ENCODE data around the gene SETD1B.
A peak's percentile ranks its signal among the peaks of the same experiment; 100 is the strongest.

Gene SETD1B

DNA sequence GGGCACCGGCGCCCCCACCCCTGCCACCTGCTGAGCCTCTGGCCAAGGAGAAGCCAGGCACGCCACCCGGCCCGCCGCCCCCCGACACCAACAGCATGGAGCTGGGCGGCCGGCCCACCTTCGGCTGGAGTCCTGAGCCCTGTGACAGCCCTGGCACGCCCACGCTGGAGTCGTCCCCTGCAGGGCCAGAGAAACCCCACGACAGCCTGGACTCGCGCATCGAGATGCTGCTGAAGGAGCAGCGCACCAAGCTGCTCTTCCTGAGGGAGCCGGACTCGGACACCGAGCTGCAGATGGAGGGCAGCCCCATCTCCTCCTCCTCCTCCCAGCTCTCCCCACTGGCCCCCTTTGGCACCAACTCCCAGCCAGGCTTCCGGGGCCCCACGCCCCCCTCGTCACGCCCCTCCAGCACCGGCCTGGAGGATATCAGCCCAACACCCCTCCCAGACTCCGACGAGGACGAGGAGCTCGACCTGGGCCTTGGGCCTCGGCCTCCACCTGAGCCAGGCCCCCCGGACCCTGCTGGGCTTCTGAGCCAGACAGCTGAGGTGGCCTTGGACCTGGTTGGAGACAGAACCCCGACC is 6.5 kb downstream of the SETD1B start:
- DNase-seq = no peak

DNA sequence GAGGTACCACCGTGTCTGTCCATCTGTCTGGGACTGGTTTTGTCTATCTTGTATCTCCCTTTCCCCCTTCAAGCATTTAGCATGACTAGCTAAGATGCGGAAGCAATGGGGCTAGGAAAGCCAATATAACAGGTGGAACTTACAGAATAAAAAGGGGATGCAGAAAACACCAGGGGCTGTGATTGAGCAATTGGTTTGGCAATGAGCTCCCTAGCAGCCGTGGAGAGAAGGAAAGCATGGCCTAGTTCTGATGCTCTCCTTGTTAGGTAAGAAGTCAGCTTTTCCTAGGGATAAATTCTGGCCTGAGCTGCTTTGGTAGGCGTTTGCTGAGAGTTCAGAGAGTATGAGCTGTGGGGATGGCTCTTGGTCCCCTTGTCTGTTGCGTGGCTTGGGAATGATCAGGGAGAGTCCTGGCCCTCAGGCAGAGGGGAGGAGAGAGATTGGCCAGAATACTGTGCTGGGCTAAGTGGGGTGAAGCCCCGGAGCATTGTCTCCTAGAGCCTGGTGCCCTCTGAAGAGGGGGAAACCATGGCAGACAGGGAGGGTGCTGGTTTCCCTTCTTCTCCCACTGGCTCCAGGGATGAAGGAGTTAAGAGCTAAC is 7.1 kb downstream of the SETD1B start:
- DNase-seq = no peak

DNA sequence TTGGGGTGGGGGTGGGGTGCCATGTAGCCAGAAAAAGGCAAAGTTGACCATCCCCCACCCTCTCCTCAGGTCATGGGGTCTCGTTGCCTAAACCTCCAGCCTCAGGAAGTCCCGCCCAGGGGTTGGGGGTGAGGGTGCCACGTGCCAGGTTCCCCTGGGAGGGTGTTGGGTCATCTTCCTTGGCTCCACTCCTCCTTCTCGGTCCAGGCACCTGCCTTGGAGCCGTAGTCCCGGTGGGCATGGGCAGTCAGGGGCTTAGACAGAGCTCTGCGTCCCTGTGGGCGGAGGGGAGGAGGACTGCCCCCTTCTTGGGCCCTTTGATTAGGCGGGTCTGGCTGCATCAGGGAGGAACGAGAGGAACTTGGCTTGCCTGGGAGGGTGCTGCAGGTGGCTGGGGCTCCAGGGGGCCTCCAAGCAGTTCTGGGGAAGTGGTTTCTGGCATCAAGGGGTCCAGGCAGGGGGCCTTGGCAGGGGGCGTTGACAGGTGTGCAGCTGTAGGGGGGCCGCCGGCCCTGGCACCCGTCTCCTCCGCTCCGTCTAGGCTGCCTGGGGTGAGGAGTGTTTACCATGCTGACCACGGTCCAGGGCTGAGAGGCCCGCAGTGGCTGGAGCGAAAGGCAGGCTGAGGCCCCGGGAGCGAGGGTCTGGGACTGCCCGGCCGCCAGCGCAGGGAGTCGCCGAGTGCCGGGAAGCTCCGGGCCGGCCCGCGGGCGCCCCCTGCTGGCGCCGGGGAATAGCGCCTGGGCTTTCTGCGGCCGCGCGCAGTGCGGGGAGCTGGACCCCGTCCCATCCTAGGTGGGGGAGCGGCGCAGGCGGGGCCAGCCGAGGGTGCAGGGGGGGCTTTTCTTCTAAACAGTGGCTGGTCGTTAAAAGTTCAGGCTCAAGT is 7.9 kb downstream of the SETD1B start:
- DNase-seq = peak; percentile 54

DNA sequence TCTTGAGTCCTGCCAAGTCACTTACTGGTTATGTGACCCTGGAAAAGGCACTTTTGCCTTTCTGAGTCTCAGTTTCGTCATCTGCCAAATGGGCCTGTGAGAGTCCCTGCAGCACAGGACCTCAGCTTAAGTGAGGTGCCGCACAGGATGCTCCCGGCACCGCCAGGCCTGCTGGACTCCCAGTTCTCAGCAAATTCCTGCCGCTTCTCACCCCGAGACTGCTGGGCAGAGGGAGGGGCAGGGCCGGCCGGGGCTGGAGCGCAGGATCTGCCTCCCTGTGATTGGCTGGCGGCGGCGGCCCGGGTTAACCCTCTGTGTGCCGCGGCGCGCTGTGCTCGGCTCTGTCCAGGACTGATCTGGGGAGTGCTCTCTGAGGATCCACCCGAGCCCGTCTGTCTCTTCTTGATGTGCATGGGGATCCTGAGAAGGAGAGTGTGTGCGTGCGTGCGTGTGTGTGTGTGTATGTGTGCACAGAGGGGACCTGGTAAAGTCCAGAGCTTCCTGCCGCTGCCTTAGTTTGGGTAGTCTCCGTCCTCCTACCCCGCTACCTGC is 8.6 kb downstream of the SETD1B start:
- DNase-seq = no peak

DNA sequence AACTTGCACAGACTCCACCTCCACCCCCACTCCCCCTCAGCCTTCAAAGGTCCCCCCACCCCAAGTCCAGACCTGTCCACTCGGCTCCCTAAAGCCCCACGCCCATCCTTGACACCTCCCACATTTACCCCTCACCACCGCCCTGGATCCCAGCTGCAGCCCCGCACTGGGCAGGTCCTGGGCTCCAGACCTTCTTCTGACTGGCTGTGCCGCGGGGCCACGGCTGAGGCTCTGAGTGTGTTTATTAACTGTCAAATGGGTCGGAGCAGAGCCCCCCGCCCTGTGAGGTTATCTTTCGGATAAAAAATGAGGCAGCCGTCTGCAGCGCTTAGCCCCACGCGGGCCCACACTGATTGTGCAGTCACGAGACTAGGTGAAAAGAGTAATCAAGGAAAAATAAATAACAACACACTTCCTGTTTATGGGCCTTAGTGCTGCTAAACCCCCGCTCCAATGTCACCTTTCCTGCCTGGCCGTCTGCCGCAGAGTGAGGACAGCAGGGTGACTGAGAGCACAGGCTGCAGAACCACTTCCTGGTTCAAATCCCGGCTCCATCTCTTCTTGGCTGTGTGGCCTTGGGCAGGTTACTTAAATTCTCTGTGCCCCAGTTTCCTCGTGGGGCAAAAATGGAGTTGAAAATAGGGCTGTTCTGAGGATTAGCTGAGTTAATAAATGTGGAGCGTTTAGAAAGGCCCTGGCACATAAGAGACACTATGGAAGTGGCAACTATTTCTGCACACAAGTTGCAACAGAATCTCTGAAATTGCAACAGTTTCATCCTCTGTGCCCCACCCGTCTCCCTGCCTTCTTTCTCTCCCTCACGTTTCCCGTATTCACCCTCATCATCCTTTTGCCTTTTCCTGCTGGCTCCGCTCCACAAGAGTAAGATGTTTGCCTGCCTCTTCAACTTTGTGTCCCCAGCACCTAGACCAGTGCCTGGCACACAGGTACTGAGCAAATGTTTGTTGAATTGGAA is 9.4 kb downstream of the SETD1B start:
- no peak for DNase-seq

DNA sequence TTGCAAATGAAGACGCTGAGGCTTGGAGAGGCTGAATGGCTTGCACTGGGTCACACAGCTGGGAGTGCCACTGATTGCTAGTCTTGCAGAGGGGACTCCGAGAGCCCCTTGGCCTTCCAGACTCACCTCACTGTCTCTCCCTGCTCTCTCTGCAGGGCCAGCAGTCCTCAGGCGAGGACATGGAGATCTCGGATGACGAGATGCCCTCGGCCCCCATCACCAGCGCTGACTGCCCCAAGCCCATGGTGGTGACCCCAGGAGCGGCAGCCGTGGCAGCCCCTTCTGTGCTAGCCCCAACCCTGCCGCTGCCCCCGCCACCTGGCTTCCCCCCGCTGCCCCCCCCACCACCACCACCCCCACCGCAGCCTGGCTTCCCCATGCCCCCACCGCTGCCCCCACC is 10.1 kb downstream of the SETD1B start:
- DNase-seq = no peak

DNA sequence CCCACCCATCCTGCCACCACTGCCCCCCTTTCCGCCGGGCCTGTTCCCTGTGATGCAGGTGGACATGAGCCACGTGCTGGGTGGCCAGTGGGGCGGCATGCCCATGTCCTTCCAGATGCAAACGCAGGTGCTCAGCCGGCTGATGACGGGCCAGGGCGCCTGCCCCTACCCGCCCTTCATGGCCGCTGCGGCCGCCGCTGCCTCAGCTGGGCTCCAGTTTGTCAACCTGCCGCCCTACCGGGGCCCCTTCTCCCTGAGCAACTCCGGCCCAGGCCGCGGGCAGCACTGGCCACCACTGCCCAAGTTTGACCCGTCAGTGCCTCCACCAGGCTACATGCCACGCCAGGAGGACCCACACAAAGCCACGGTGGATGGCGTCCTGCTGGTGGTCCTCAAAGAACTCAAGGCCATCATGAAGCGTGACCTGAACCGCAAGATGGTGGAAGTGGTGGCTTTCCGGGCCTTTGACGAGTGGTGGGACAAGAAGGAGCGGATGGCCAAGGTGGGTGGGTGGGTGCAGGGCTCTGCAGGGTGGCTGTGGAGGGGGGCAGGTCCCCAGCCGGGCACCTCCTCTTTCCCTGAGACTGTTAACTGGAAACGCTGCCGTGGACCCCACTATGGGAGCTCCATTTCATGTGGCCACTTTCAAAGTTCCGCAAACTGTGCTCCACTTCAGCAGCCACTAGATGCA is 10.8 kb downstream of the SETD1B start:
- DNase-seq = no peak

DNA sequence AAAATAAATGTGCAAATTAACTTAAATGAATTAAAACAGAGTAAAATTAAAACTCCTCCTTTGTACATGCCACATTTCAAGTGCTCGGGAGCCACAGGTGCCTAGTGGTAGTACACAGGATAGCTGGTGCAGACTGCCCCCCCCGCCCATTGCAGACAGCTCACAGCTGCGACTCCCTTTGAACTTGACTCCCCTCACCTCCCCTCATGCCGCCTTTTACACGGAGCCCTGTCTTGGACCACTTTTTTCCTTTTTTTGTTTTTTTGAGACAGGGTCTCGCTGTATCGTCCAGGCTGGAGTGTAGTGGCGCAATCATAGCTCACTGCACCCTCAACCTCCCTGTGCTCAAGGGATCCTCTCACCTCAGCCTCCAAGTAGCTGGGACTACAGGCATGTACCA is 11.5 kb downstream of the SETD1B start:
- no peak for DNase-seq

DNA sequence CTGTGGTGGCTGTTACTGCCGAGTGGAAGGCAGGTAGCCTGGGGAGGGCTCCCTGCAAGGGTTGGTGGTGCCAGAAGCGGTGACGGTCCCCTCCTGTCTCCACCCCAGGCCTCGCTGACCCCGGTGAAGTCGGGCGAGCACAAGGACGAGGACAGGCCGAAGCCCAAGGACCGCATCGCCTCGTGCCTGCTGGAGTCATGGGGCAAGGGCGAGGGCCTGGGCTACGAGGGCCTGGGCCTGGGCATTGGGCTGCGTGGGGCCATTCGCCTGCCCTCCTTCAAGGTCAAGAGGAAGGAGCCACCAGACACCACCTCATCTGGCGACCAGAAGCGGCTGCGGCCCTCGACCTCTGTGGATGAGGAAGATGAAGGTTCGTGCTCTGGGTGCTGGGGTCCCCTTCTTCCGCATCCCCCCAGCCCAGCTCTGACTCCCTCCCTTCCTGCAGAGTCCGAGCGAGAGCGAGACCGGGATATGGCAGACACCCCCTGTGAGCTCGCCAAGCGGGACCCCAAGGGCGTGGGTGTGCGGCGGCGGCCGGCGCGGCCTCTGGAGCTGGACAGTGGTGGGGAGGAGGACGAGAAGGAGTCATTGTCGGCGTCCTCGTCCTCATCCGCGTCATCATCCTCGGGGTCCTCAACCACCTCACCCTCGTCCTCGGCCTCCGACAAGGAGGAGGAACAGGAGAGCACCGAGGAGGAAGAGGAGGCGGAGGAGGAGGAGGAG is 13.3 kb downstream of the SETD1B start:
- DNase-seq = no peak

DNA sequence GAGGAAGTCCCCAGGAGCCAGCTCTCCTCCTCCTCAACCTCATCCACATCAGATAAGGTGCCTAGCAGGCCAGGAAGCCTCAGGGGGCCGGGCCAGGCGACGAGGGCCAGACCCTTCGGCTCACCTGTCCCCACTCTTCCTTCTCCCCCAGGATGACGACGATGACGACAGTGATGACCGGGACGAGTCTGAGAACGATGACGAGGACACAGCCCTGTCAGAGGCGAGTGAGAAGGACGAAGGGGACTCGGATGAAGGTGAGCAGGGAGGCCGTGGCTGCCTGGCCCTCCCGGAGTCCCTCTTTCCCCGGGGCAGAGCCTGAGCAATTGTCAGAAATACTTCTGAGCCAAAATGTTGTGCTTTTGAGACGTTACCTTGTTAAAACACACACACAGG is 13.8 kb downstream of the SETD1B start:
- DNase-seq = no peak

DNA sequence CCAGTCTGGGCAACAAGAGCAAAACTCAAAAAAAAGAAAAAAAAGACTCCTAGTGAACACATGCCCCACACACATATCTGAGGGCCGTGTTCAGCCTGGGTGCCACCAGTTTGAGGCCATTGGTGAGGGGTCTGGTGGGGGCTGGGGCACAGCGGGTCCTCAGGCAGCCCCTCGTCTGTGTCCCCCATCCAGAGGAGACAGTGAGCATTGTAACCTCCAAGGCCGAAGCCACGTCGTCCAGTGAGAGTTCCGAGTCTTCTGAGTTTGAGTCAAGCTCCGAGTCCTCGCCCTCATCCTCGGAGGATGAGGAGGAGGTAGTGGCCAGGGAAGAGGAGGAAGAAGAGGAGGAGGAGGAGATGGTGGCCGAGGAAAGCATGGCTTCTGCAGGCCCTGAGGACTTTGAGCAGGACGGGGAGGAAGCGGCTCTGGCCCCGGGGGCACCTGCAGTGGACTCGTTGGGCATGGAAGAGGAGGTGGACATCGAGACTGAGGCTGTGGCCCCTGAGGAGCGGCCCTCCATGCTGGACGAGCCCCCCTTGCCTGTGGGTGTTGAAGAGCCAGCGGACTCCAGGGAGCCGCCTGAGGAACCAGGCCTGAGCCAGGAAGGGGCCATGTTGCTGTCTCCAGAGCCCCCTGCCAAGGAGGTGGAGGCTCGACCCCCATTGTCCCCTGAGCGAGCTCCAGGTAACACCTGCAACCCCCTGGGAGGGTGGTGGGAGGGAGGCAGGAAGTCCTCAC is 15.6 kb downstream of the SETD1B start:
- no peak for DNase-seq

DNA sequence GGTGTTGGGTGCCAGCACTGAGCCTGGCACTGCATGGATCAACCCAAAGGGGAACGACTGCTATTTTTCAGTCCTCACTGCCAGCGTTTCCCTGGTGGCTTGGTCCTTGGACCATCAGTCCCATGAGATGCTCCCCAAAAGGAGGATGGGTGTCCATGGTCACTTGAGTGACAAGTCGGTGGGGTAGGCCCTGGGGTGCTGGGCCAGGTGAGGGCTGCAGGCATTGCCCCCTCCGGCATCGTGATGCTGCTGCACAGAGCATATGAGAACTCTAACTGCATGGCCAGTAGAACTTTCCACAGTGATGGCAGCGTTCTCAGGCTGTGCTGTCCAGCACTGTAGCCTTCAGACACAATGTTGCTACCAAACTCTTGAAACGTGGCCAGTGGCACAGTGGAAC is 16.2 kb downstream of the SETD1B start:
- DNase-seq = no peak

DNA sequence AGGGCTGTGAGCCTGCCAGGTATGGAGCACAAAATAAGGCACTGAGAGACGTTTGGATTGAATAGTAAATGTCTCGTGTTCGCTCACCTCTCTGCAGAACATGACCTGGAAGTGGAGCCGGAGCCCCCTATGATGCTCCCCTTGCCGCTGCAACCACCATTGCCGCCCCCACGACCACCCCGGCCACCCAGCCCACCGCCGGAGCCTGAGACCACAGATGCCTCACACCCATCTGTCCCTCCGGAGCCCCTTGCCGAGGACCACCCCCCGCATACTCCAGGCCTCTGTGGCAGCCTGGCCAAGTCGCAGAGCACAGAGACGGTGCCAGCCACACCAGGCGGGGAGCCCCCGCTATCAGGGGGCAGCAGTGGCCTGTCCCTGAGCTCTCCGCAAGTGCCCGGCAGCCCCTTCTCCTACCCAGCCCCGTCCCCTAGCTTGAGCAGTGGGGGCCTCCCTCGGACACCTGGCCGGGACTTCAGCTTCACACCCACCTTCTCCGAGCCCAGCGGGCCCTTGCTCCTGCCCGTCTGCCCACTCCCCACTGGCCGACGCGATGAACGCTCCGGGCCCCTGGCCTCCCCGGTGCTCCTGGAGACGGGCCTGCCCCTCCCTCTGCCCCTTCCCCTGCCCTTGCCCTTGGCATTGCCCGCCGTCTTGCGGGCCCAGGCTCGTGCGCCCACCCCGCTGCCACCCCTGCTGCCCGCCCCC is 18.7 kb downstream of the SETD1B start:
- no peak for DNase-seq

DNA sequence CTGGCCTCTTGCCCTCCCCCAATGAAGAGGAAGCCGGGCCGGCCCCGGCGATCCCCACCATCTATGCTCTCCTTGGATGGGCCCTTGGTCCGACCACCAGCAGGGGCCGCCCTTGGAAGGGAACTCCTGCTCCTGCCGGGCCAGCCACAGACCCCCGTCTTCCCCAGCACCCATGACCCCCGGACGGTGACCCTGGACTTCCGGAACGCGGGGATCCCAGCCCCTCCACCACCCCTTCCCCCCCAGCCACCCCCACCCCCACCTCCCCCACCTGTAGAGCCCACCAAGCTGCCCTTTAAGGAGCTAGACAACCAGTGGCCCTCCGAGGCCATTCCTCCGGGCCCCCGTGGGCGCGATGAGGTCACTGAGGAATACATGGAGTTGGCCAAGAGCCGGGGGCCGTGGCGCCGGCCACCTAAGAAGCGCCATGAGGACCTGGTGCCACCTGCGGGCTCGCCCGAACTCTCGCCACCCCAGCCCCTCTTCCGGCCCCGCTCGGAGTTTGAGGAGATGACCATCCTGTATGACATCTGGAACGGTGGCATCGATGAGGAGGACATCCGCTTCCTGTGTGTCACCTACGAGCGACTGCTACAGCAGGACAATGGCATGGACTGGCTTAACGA is 19.4 kb downstream of the SETD1B start:
- DNase-seq = no peak

DNA sequence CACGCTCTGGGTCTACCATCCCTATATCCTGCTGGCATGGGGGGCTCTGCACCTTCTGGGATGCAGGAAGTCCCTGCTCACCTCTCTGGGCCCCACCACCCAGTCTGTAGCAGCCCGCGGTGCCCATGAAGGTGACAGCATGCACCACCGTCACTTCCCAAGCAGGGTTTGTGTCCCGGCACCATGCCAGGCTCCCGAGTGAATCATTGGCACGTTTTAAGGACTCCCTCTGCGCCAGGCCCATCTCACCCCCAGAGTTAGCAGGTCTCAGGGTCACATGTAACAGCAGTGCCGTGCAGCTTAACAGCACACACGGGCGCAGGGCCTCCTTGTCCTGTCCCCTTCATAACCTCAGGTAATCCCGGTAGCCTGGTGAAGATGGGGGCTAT is 19.9 kb downstream of the SETD1B start:
- no peak for DNase-seq

DNA sequence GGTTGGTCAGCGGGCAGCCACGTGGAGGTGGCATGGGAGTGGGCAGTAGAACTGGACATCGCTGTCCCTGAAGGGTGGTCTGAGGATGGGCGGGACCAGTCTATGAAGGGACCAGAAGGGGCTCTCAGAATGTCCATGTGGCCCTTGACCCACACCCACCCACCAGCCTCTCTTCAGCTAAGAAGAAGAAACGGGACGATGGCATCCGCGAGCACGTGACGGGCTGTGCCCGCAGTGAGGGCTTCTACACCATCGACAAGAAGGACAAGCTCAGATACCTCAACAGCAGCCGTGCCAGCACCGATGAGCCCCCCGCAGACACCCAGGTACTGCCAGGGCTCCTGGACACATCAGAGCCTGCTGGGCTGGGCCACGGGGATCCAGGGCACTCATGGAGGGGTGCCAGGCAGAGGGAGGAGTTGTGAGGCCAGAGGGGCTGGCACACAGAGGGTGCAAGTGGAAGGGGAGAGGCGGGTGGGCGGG is 21.3 kb downstream of the SETD1B start:
- no peak for DNase-seq

DNA sequence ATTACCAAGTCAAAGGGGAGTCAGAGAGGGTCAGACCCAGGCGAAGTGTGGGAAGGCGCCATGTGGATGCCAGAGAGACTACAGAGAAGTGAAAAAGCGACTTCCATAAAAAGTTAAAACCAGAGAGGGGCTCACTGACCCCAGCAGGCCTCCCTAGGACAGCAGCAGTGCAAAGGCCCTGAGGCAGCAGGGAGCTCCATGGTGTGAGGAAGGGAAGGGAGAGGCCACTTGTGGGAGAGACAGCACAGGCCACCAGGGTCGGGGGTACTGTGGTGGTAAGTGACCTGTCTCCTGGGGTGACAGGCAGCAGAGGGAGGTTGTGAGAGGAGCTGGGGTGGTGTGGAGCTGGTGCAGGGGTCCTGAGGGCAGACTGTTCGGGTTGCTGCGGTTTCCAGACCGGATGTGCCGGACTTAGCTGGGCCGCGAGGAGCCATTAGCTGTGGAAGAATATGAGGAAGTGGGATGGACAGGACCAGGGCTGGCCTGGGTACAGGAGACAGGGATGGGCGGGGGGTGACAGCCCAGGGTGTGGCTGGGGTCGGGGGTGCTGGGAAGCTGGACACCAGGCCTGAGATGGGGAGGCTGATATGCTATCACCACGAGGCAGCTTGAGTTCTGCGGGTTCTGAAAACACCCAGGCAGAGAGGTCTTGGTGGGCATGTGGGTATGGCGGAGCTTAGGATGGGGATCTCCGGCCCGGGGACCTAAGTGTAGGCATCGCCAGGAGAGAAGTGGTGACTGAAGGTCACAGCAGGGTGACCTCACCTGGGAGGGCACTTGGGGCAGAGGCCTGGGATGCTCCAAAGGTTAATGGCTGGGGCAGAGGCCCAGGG is 22.7 kb downstream of the SETD1B start:
- DNase-seq = no peak

DNA sequence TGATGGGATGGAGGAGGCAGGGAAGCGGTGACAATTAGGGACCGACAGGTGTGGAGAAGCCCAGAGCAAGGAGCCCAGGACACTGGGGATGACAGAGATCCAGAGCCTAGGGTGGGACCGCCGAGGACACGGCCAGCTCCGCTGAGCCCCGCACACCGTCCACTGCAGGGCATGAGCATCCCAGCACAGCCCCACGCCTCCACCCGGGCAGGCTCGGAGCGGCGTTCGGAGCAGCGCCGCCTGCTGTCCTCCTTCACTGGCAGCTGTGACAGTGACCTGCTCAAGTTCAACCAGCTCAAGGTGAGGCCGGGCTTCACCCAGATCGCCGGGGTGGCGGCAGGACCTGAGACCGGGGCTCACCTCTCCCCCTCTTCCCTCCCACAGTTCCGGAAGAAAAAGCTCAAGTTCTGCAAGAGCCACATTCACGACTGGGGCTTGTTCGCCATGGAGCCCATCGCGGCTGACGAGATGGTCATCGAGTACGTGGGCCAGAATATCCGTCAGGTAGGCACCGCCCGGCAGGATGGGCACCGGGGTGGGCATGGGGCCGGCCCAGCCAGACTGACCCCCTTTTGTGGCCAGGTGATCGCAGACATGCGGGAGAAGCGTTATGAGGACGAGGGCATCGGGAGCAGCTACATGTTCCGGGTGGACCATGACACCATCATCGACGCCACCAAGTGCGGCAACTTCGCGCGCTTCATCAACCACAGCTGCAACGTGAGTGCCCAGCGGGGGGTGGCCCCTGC is 23.7 kb downstream of the SETD1B start:
- DNase-seq = no peak

All from activated effector memory CD4-positive, alpha-beta T cell treated with Interleukin-2 at 50 U/mL for 16 hours (primary cell).